Iris pigment epithelial cell (primary cell): ENCODE data around the gene MARK1.

Experiments
- DNase-seq: peaks from one replicate; pipeline ENCODE4 v3.0.0-alpha.2; 2011; ENCODE audit warnings: low read depth

MARK1 gene

GRCh38 chr1:220527908-220528678, at the start of gene MARK1:
Gene MARK1, plus strand, starts transcription at chr1:220528136. Its CDS starts 687 bp downstream, at chr1:220528823.
- DNase-seq: peak; percentile 18

- DNase-seq: no peak
Measured at GRCh38 chr1:220483700-220484099, 44.2 kb upstream of the MARK1 start.

GRCh38 chr1:220484135-220484534, 43.8 kb upstream of the MARK1 start:
- DNase-seq: no peak

GRCh38 chr1:220485131-220485530, 42.8 kb upstream of the MARK1 start:
- no peak for DNase-seq

- DNase-seq: no peak
Measured at GRCh38 chr1:220485791-220486190, 42.1 kb upstream of the MARK1 start.

GRCh38 chr1:220487297-220487820, 40.6 kb upstream of the MARK1 start:
- peak; percentile 55 for DNase-seq

- no peak for DNase-seq
Measured at GRCh38 chr1:220491891-220492290, 36.0 kb upstream of the MARK1 start.

GRCh38 chr1:220497220-220497947, 30.6 kb upstream of the MARK1 start:
- DNase-seq: no peak

- peak; percentile 12 for DNase-seq
Measured at GRCh38 chr1:220498188-220498587, 29.7 kb upstream of the MARK1 start.

GRCh38 chr1:220500372-220500771, 27.6 kb upstream of the MARK1 start:
- no peak for DNase-seq

GRCh38 chr1:220504329-220504728, 23.6 kb upstream of the MARK1 start:
- no peak for DNase-seq

- no peak for DNase-seq
Measured at GRCh38 chr1:220507085-220507484, 20.9 kb upstream of the MARK1 start.

GRCh38 chr1:220511179-220511578, 16.8 kb upstream of the MARK1 start:
- peak; percentile 11 for DNase-seq

- DNase-seq: no peak
Measured at GRCh38 chr1:220511785-220512184, 16.2 kb upstream of the MARK1 start.

GRCh38 chr1:220513834-220514233, 14.1 kb upstream of the MARK1 start:
- DNase-seq: no peak

- DNase-seq: no peak
Measured at GRCh38 chr1:220514256-220514655, 13.7 kb upstream of the MARK1 start.

GRCh38 chr1:220516014-220516721, 11.8 kb upstream of the MARK1 start:
- peak; percentile 8 for DNase-seq

GRCh38 chr1:220516722-220517042, 11.3 kb upstream of the MARK1 start:
- no peak for DNase-seq

GRCh38 chr1:220521778-220522177, 6.2 kb upstream of the MARK1 start:
- DNase-seq: no peak

- no peak for DNase-seq
Measured at GRCh38 chr1:220526294-220526693, 1.6 kb upstream of the MARK1 start.

- no peak for DNase-seq
Measured at GRCh38 chr1:220527279-220527907, 543 bp upstream of the MARK1 start.
